ENCODE results near the gene MAST2. TPM values are rescaled to one million over a fixed set of nuclear protein-coding genes. Genes with fewer than 3 reads are reported as not detected.
"Not testable (repeated sequence)": the region's sequence is repeated elsewhere in the genome, so short reads cannot be mapped to it uniquely, and the experiment has no call there.

Gene MAST2
- total RNA-seq, 2 donors from 2014 or later, result 31.8 to 73.2 TPM

- H3K4me1 Mint-ChIP-seq (ENCODE audit: low read depth in 2 of 2), result peaks cover 6 to 11% of the 10 kb centered on the region in 2 donors
- no peaks in the 10 kb centered on the region for H3K27me3 Mint-ChIP-seq
- no peaks in the 10 kb centered on the region for H3K36me3 Mint-ChIP-seq
- no peak for DNase-seq (ENCODE audit: low spot score)
- no peak overlapping the region for H3K27ac Mint-ChIP-seq
- no peak overlapping the region for H3K4me3 Mint-ChIP-seq
- no peak for ATAC-seq
- H3K9me3 Mint-ChIP-seq, result no peaks in the 10 kb centered on the region
Measured at GRCh38 chr1:45824607-45825006, 21.2 kb downstream of the MAST2 start.

- no peak for DNase-seq (ENCODE audit: low spot score)
Measured at GRCh38 chr1:45827256-45827655, 23.8 kb downstream of the MAST2 start.

GRCh38 chr1:45828841-45829240 is 25.4 kb downstream of the MAST2 start:
- no peak overlapping the region for H3K27ac Mint-ChIP-seq
- peaks cover 6% of the 10 kb centered on the region for H3K36me3 Mint-ChIP-seq
- H3K9me3 Mint-ChIP-seq, result no peaks in the 10 kb centered on the region
- H3K27me3 Mint-ChIP-seq, result no peaks in the 10 kb centered on the region
- peaks cover 4 to 6% of the 10 kb centered on the region in 2 donors for H3K4me1 Mint-ChIP-seq (ENCODE audit: low read depth in 2 of 2)
- DNase-seq (ENCODE audit: low spot score) (no peak), ATAC-seq (no peak)
- no peak overlapping the region for H3K4me3 Mint-ChIP-seq

More at GRCh38 chr1:45827256-45827655, 23.8 kb downstream of the MAST2 start:
- H3K4me3 Mint-ChIP-seq, result no peak overlapping the region
- H3K4me1 Mint-ChIP-seq (ENCODE audit: low read depth in 2 of 2), result peaks cover 6 to 9% of the 10 kb centered on the region in 2 donors
- no peaks in the 10 kb centered on the region for H3K27me3 Mint-ChIP-seq
- no peaks in the 10 kb centered on the region for H3K9me3 Mint-ChIP-seq
- no peak overlapping the region for H3K27ac Mint-ChIP-seq
- H3K36me3 Mint-ChIP-seq, result peaks cover 6% of the 10 kb centered on the region
- no peak for ATAC-seq

- Mint-ChIP-seq H3K4me3 (no peak overlapping the region), H3K9me3 (no peaks in the 10 kb centered on the region), H3K27ac (no peak overlapping the region), H3K27me3 (no peaks in the 10 kb centered on the region), H3K4me1 (ENCODE audit: low read depth in 2 of 2) (peaks cover 0 to 1% of the 10 kb centered on the region in 2 donors), H3K36me3 (peaks cover 6% of the 10 kb centered on the region)
- DNase-seq (ENCODE audit: low spot score), result no peak
- ATAC-seq, result no peak
Measured at GRCh38 chr1:45833361-45833760, 29.9 kb downstream of the MAST2 start.

GRCh38 chr1:45834689-45835088 is 31.3 kb downstream of the MAST2 start:
- Mint-ChIP-seq H3K27ac (no peak overlapping the region), H3K4me1 (ENCODE audit: low read depth in 2 of 2) (no peaks in the 10 kb centered on the region), H3K27me3 (no peaks in the 10 kb centered on the region), H3K9me3 (no peaks in the 10 kb centered on the region), H3K36me3 (peaks cover 6% of the 10 kb centered on the region), H3K4me3 (no peak overlapping the region)
- no peak for DNase-seq (ENCODE audit: low spot score)
- no peak for ATAC-seq

- DNase-seq (ENCODE audit: low spot score) (no peak), ATAC-seq (no peak)
- Mint-ChIP-seq H3K27me3 (no peaks in the 10 kb centered on the region), H3K27ac (no peak overlapping the region), H3K9me3 (no peaks in the 10 kb centered on the region), H3K4me1 (ENCODE audit: low read depth in 2 of 2) (no peaks in the 10 kb centered on the region), H3K4me3 (no peak overlapping the region), H3K36me3 (peaks cover under 1% of the 10 kb centered on the region)
Measured at GRCh38 chr1:45836451-45836850, 33.0 kb downstream of the MAST2 start.

GRCh38 chr1:45836861-45837260 is 33.4 kb downstream of the MAST2 start:
- H3K27me3 Mint-ChIP-seq; H3K36me3 Mint-ChIP-seq; H3K9me3 Mint-ChIP-seq; H3K4me3 Mint-ChIP-seq; H3K4me1 Mint-ChIP-seq (ENCODE audit: low read depth in 2 of 2); H3K27ac Mint-ChIP-seq; ATAC-seq; DNase-seq (ENCODE audit: low spot score): not testable (repeated sequence)

GRCh38 chr1:45838322-45838721 is 34.9 kb downstream of the MAST2 start:
- H3K4me1 Mint-ChIP-seq (ENCODE audit: low read depth in 2 of 2), result peaks cover 6 to 12% of the 10 kb centered on the region in 2 donors
- not testable (repeated sequence) for H3K27me3 Mint-ChIP-seq; H3K9me3 Mint-ChIP-seq; DNase-seq (ENCODE audit: low spot score); ATAC-seq; H3K4me3 Mint-ChIP-seq; H3K36me3 Mint-ChIP-seq; H3K27ac Mint-ChIP-seq

GRCh38 chr1:45840704-45841103 is 37.3 kb downstream of the MAST2 start:
- Mint-ChIP-seq H3K4me1 (ENCODE audit: low read depth in 2 of 2) (peaks cover 8 to 15% of the 10 kb centered on the region in 2 donors), H3K36me3 (no peaks in the 10 kb centered on the region), H3K27me3 (no peaks in the 10 kb centered on the region), H3K9me3 (no peaks in the 10 kb centered on the region), H3K4me3 (no peak overlapping the region), H3K27ac (no peak overlapping the region)
- ATAC-seq (no peak), DNase-seq (ENCODE audit: low spot score) (no peak)

GRCh38 chr1:45842786-45843185 is 39.4 kb downstream of the MAST2 start:
- Mint-ChIP-seq H3K4me1 (ENCODE audit: low read depth in 2 of 2) (peaks cover 8 to 15% of the 10 kb centered on the region in 2 donors), H3K36me3 (no peaks in the 10 kb centered on the region), H3K27me3 (no peaks in the 10 kb centered on the region), H3K4me3 (peak overlapping the region; percentile 64), H3K27ac (peak overlapping the region; percentile 36 to 67), H3K9me3 (no peaks in the 10 kb centered on the region)
- DNase-seq (ENCODE audit: low spot score) (no peak), ATAC-seq (peak; percentile 66 to 85)

- H3K4me1 Mint-ChIP-seq (ENCODE audit: low read depth in 2 of 2), result peaks cover 8 to 15% of the 10 kb centered on the region in 2 donors
- no peaks in the 10 kb centered on the region for H3K27me3 Mint-ChIP-seq
- no peak for DNase-seq (ENCODE audit: low spot score)
- H3K27ac Mint-ChIP-seq, result peak overlapping the region; percentile 36 to 67
- peak overlapping the region; percentile 64 for H3K4me3 Mint-ChIP-seq
- H3K9me3 Mint-ChIP-seq, result no peaks in the 10 kb centered on the region
- no peak for ATAC-seq
- H3K36me3 Mint-ChIP-seq, result peaks cover 3% of the 10 kb centered on the region
Measured at GRCh38 chr1:45843474-45843905, 40.1 kb downstream of the MAST2 start.

- H3K4me3 Mint-ChIP-seq; H3K9me3 Mint-ChIP-seq; H3K27me3 Mint-ChIP-seq; DNase-seq (ENCODE audit: low spot score); ATAC-seq; H3K27ac Mint-ChIP-seq; H3K36me3 Mint-ChIP-seq: not testable (repeated sequence)
- H3K4me1 Mint-ChIP-seq (ENCODE audit: low read depth in 2 of 2), result peaks cover 8 to 15% of the 10 kb centered on the region in 2 donors
Measured at GRCh38 chr1:45844000-45844399, 40.6 kb downstream of the MAST2 start.

- DNase-seq (ENCODE audit: low spot score), result no peak
- Mint-ChIP-seq H3K4me3 (no peak overlapping the region), H3K27ac (no peak overlapping the region), H3K36me3 (peaks cover 22% of the 10 kb centered on the region), H3K4me1 (ENCODE audit: low read depth in 2 of 2) (peaks cover 8 to 15% of the 10 kb centered on the region in 2 donors), H3K9me3 (no peaks in the 10 kb centered on the region), H3K27me3 (no peaks in the 10 kb centered on the region)
- ATAC-seq, result no peak
Measured at GRCh38 chr1:45846931-45847330, 43.5 kb downstream of the MAST2 start.

- no peak overlapping the region for H3K4me3 Mint-ChIP-seq
- no peak overlapping the region for H3K27ac Mint-ChIP-seq
- H3K9me3 Mint-ChIP-seq, result no peaks in the 10 kb centered on the region
- no peak for ATAC-seq
- peaks cover 4 to 6% of the 10 kb centered on the region in 2 donors for H3K4me1 Mint-ChIP-seq (ENCODE audit: low read depth in 2 of 2)
- no peaks in the 10 kb centered on the region for H3K27me3 Mint-ChIP-seq
- H3K36me3 Mint-ChIP-seq, result peaks cover 22% of the 10 kb centered on the region
- no peak for DNase-seq (ENCODE audit: low spot score)
Measured at GRCh38 chr1:45848097-45848496, 44.7 kb downstream of the MAST2 start.

GRCh38 chr1:45848714-45849113 is 45.3 kb downstream of the MAST2 start:
- peaks cover 22% of the 10 kb centered on the region for H3K36me3 Mint-ChIP-seq
- no peaks in the 10 kb centered on the region for H3K4me1 Mint-ChIP-seq (ENCODE audit: low read depth in 2 of 2)
- no peaks in the 10 kb centered on the region for H3K27me3 Mint-ChIP-seq
- H3K9me3 Mint-ChIP-seq, result no peaks in the 10 kb centered on the region
- no peak overlapping the region for H3K27ac Mint-ChIP-seq
- DNase-seq (ENCODE audit: low spot score) (no peak), ATAC-seq (no peak)
- H3K4me3 Mint-ChIP-seq, result no peak overlapping the region

Measured in natural killer cell treated with Interleukin-12 subunit alpha and Interleukin-12 subunit beta and Interleukin-15 and Interleukin-18, amount 100 ng/mL, for 72 hours (primary cell).